Measurements from ENCODE around the gene PTPN14.

PTPN14 gene

GRCh38 chr1:214386747-214387146 lies 164.7 kb downstream of the PTPN14 start:
- DNase-seq = no peak

- no peak for DNase-seq
Observed at GRCh38 chr1:214386333-214386732, 165.1 kb downstream of the PTPN14 start.

GRCh38 chr1:214385428-214385827 lies 166.0 kb downstream of the PTPN14 start:
- no peak for DNase-seq

- no peak for DNase-seq
Observed at GRCh38 chr1:214384373-214385079, 166.9 kb downstream of the PTPN14 start.

- no peak for DNase-seq
Observed at GRCh38 chr1:214383381-214384372, 167.7 kb downstream of the PTPN14 start.

DNA sequence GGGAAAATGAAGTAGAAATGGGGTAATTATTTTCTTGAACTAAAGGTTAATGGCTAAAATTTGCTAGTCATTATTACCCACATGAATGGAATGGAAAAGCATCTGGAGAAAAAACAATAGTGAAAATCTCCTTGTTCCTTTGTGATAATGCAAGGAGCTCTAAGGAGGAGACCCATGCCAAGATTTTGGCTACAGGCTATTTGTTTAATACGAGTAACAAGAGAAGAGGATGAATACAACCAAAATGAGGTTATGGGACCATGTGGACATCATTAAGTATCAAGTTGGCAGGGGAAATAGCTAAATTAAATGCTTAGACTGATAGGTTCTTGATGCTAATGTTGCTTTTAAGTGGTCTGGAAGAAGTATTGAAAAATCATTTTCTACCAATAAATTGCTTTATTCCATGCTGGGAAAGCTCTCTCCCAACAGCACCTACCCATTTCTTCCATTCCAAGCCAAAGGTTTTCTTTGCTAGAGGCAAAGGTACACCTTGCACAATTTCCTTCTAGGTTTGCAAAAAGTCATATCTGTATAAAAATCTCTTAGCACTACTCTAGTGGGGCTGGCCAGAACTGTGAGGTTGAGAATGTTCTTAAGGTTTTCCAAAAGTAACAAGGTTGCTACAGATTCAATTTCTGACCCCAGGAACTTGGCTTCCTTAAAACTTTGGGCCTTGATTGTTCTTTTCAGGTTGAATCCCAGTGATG lies 170.3 kb downstream of the PTPN14 start:
- no peak for DNase-seq

DNA sequence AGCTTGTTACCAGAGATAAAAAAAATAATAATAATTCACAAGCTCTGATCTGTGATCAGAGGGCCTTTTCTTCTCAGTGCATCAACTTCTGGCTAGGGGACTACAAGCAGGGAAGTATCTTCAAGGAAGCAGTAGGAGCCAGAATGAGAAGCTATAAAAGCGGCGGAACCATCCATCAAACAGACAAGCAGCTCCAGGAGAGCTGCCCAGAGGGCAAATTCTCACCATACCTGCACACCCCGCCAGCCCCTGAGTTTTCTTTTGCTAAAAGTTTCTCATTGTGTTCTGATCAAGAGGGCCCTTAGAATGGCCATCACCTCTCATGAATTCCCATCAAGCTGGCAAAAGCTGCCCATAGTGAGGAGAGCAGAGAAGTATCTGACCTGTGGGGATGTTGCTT lies 171.0 kb downstream of the PTPN14 start:
- no peak for DNase-seq

DNA sequence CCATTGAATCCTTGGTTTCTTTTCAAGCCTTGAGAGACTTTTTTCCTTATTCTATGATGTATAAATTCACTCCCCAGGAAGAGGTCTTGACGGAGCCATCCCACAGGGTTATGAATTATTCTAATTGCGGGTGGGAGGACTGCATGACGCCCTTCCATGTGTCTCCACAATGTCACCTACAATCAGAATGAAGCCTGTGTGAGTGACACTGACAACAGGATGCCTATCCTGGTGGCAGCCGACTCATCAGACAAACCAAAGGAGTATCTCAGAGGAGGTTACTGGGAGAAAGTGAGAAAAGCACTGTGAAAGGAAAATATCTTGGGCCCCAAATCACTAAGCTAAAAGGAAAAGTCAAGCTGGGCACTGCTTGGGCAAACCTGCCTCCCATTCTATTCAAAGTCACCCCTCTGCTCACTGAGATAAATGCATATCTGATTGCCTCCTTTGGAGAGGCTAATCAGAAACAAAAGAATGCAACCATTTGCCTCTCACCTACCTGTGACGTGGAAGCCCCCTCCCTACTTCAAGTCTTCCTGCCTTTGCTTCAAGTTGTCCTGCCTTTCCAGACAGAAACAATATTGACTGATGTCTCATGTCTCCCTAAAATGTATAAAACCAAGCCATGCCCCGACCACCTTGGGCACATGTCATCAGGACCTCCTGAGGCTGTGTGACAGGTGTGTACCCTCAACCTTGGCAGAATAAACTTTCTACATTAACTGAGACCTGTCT lies 172.0 kb downstream of the PTPN14 start:
- no peak for DNase-seq

DNA sequence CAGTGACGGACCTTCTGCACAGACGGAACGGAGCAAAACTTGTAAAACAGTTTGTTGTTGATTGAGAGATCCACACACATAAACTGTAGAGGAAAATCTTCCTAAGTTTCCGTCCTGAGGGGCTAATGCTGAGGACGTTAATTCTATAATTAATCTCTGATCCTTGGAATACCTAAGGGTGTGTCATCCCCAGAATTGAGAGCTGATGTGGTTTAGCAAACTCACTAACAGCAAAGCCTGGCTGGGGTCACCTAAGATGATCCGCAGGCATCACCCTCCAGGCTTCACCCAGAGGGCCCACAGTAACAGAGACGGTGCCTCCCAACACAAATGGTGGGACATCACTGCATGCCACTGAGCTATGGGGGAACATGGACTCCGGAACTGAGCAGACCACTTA lies 172.9 kb downstream of the PTPN14 start:
- no peak for DNase-seq

DNA sequence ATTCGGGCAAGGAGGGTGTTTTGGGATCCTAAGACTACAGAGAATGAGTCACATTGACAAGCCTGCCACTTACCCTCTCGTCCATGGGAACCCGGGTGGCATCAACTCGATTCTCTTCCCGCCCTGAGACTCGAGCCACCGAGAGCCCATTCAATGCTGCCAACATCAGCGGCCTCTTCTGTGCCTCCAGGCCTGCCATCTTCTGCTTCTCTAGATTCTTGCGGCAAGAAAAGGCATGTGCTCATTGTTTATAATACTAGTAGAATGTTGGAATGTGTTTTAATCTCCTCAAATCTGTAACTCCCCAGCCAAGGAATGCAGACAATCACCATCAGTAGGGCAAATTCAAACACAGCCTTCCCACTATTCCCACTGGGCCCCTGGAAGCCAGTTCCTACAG lies 173.5 kb downstream of the PTPN14 start:
- no peak for DNase-seq

DNA sequence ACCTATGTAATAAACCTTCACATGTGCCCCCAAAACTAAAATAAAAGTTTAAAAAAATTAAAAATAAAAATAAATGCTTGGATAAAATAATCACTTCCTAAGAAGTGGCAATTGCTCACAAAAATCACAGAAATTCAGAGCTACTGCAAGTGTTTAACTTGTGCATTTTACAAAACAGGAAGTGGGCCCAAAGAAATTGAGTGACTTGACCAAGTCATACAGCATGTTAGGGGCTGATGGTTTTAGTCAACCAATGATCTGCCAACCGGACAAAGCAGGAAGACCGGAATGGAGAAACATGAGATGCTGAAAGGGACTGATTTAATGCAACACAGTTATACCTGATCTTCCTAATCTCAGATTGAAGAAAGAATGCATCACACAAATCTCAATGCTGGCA lies 173.9 kb downstream of the PTPN14 start:
- no peak for DNase-seq

GRCh38 chr1:214372092-214372491 lies 179.3 kb downstream of the PTPN14 start:
- no peak for DNase-seq

GRCh38 chr1:214370615-214371014 lies 180.8 kb downstream of the PTPN14 start:
- no peak for DNase-seq

DNA sequence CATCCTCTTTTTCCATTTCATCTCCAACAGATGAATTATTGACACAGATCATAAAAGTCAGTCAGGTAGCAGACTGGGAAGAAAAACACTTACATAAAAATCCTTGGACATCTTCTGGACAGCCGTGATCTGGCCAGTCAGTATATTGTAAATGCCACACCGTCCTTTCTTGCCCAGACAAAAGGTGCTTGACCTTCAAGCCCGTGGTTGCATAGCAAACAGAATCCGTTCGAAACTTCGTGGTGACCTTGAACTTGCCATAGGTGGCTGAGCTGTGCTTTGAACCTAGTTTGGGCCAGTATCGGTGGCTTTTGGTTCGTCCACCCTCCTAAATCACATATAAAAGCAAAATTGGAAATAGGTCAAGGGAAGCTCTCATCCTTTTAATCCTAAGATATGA lies 182.0 kb downstream of the PTPN14 start:
- no peak for DNase-seq

DNA sequence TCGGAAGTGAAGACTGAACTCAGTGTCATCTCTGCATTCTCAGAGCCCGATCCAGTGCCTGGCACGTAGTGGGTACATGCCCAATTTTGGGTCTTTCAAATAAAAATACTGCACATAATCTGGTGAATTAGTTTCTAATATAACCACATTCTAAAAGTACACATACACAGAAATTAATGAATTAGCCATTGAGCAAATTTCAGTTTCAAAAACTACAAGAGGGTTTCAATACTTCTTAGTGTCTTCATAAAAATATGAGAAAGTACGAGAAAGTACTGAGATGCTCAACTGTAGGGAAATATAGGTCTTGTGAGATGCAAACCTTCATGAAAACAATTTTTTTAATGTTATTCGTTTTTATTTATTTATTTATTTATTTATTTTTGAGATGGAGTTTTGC lies 183.6 kb downstream of the PTPN14 start:
- no peak for DNase-seq

GRCh38 chr1:214364786-214365295 lies 186.6 kb downstream of the PTPN14 start:
- DNase-seq = no peak

- no peak for DNase-seq
Observed at GRCh38 chr1:214364386-214364785, 187.0 kb downstream of the PTPN14 start.

- no peak for DNase-seq
Observed at GRCh38 chr1:214363386-214363785, 188.0 kb downstream of the PTPN14 start.

GRCh38 chr1:214362188-214362882 lies 189.1 kb downstream of the PTPN14 start:
- DNase-seq = no peak

- no peak for DNase-seq
Observed at GRCh38 chr1:214361636-214362035, 189.8 kb downstream of the PTPN14 start.

GRCh38 chr1:214360525-214361164 lies 190.8 kb downstream of the PTPN14 start:
- DNase-seq = no peak
